Right lobe of liver (tissue), 4 donors: ENCODE data around the gene RUBCNL.

Experiments used
- POLR2A ChIP-seq: fragments of 450-650 bp; IDR thresholded peaks from one replicate; pipeline ENCODE4 v1.6.1; 2017; ENCODE audit warnings: antibody characterized with exemption, mild to moderate bottlenecking
- TF ChIP-seq, protein P1 (sequence below), 4 donors: fragments of 200-600 bp in 3 of 4; fragments of 450-650 bp in 1 of 4; IDR thresholded peaks; one replicate each; pipeline versions ENCODE4 v1.5.1 to v1.8.0; 2016 to 2022; ENCODE audit warnings: antibody characterized with exemption in 4 of 4, mild to moderate bottlenecking in 2 of 4
- donor health status: DM: no; HTN: no; CAD: no.
- donor health status: DM: no; HTN: no; CAD: no.
- donor health status: DM: no; HTN: yes; CAD: no.

DNA sequence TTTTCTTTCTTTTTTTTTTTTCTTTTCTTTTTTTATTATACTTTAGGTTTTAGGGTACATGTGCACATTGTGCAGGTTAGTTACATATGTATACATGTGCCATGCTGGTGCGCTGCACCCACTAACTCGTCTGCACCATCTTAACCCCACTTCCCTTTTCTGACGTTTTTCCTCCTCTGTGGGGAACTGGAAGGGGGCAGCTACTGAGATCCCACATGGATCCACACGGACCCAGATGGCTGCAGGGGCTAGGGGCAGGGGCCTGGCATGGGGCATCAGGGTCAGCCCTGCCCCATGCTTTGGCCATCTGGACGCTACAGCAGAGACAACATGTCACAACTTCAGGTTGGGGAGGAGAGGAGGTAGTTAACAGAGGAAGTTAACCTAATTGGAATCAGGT is 54.3 kb downstream of the RUBCNL start:
- TF ChIP-seq, protein P1, sequence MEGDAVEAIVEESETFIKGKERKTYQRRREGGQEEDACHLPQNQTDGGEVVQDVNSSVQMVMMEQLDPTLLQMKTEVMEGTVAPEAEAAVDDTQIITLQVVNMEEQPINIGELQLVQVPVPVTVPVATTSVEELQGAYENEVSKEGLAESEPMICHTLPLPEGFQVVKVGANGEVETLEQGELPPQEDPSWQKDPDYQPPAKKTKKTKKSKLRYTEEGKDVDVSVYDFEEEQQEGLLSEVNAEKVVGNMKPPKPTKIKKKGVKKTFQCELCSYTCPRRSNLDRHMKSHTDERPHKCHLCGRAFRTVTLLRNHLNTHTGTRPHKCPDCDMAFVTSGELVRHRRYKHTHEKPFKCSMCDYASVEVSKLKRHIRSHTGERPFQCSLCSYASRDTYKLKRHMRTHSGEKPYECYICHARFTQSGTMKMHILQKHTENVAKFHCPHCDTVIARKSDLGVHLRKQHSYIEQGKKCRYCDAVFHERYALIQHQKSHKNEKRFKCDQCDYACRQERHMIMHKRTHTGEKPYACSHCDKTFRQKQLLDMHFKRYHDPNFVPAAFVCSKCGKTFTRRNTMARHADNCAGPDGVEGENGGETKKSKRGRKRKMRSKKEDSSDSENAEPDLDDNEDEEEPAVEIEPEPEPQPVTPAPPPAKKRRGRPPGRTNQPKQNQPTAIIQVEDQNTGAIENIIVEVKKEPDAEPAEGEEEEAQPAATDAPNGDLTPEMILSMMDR (IDR thresholded peaks at IDR 0.05) = no peak
- no peak for TF ChIP-seq POLR2A
